PFSK-1 (cell line): Measurements from ENCODE around the gene IL22RA2.

Source experiments
- FOXP2 ChIP-seq: optimal IDR thresholded peaks from 2 replicates; pipeline ENCODE3; 2011; ENCODE audit warnings: borderline replicate concordance, control low read depth, inconsistent platforms; ENCODE audit not compliant: insufficient read depth; ENCODE audit errors: extremely low read length, extremely low read depth
- POLR2AphosphoS5 ChIP-seq: IDR thresholded peaks from 2 replicates; pipeline ENCODE4 v1.6.1; 2012; ENCODE audit warnings: low read depth, mild to moderate bottlenecking, control low read depth, low read length, moderate library complexity
- TAF1 ChIP-seq: IDR thresholded peaks from 2 replicates; pipeline ENCODE4 v1.6.1; 2012; ENCODE audit warnings: low read length, control low read depth, borderline replicate concordance; ENCODE audit not compliant: insufficient read depth

- no peak for TF ChIP-seq TAF1
- no peak for TF ChIP-seq POLR2AphosphoS5
- TF ChIP-seq FOXP2, result no peak
Measured at GRCh38 chr6:137134483-137134882, 39.0 kb downstream of the IL22RA2 start.
